HG03571 (cell line): ENCODE measurements around the gene PLCD1.
"Not testable (repeated sequence)": the region's sequence is repeated elsewhere in the genome, so short reads cannot be mapped to it uniquely, and the experiment has no call there.

Experiments
- ATAC-seq: cut with Tn5 transposase; IDR thresholded peaks from one replicate; pipeline ENCODE4 v1.9.1; 2021; ENCODE audit not compliant: unreplicated experiment

The PLCD1 gene

DNA sequence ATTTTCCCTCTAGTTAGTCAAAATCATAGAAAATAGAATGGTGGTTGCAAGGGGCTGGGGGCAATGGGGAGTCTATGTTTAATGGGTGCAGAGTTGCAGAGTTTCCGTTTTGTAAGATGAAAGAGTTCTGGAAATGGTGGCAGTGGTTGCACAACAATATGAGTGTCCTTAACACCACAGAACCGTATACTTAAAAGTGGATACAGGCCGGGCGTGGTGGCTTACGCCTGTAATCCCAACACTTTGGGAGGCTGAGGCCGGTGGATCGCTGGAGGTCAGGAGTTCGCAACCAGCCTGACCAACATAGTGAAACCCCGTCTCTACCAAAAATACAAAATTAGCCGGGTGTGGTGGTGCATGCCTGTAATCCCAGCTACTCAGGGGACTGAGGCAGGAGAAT lies 41.1 kb downstream of the PLCD1 start:
- ATAC-seq, result not testable (repeated sequence)

DNA sequence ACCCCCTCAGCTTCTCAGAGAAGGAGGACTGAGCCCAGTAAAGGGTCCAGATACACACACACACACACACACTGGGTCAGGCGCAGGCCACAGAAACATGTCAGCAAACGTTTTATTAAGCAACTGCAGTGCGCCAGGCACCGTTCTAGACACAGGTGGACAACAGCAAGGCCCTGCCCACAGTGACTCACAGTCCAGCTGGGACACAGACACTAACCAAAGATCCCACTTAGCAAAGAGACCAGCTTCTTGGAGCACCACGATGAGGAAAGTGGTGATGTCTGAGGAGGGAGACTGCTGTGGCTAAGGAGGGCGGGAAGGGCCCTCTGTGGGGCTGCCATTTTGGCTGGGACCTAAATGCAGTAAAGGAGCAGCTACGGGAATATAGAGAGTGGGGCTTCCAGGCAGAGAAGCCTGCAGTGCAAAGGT lies 41.7 kb downstream of the PLCD1 start:
- no peak for ATAC-seq

DNA sequence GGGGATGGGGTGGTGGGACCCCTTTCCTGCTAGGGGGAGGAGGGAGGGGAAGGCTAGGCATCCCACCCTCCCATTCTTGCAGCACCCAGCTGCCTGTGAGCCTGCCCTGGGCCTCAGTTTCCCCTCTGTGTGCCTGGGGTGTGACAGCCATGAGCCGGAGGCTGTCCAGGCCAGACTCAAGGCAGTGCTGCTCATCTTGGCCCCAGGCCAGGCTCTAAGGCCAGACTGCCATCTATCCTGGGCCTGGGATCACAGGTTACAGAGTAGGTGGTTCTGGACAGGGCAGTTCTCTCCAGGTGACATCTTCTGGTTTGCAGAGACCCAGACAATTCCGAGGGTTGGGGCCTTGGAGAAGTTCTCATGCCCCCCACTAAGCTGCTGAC lies 42.1 kb downstream of the PLCD1 start:
- no peak for ATAC-seq

- no peak for ATAC-seq
These were observed 42.7 kb downstream of the PLCD1 start for GRCh38 chr3:37986479-37987314.

DNA sequence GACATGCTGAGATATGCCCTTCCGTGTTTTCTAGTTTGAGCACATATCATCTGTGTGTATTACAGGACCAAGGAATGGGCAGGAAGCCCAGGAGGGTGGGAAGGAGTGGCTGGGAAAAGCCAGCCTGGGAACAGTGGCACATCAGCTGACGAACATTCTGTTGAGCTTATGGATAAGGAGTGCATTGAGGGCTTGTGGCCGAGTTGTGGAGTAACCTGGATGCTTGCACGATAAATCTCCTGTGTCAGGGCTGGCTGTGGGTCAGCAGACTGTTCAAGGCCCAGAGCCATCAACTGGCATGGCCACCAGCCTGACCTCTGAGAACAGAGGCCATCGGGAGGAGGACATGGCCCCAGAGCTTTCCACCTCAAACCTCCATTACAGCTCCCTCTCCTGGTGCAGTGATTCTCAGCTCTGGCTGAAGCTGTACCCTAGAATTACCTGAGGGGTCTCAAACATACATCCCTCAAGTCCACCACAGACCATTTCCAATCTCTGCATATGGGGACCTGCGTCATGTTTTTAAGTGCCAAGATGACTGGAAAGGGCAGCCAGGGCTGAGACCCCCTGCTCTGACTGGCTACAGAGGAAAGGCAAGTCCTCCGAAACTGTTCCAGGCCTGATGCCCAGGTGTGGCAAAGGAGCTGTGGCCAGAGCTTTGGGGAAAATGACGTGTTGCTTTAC lies 43.7 kb downstream of the PLCD1 start:
- no peak for ATAC-seq

DNA sequence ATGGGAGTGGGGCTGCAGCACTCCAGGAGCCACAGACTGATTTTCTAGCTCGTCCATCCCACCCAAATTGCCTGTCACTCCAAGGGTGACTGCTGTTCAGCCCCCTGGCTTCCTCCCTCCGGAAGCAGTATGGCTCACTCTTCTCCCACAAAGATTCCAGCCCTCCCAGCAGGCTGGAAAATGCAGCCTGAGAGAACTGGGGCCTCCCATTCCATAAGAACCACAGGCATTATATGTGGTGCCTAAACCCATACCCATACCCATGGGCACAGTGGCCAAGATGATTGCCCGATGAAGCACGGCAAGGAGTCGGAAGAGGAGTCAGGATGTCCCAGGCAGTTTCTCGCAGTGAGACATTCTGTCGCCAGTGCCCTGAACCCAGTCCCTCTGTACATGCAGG lies 44.8 kb downstream of the PLCD1 start:
- ATAC-seq, result no peak

GRCh38 chr3:37984051-37984450 lies 45.4 kb downstream of the PLCD1 start:
- ATAC-seq, result no peak

- no peak for ATAC-seq
These were observed 47.1 kb downstream of the PLCD1 start for GRCh38 chr3:37982331-37982730.

DNA sequence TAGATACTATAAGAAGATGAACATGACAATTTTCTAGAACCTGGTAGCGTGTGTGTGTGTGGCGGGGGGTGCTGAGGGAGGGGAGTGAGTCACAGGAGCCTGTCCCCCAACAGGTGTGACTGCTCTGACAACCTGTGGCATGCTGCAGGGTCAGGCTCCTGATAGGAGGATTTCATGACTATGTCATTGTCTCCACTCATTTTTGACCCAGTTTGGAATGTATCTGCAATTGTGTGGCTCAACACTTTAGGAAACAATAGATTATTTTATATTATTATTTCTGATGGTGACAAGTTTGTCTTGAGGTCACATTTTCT lies 48.1 kb downstream of the PLCD1 start:
- no peak for ATAC-seq

GRCh38 chr3:37980462-37981347 lies 48.7 kb downstream of the PLCD1 start:
- no peak for ATAC-seq

- no peak for ATAC-seq
These were observed 49.6 kb downstream of the PLCD1 start for GRCh38 chr3:37979541-37980461.

DNA sequence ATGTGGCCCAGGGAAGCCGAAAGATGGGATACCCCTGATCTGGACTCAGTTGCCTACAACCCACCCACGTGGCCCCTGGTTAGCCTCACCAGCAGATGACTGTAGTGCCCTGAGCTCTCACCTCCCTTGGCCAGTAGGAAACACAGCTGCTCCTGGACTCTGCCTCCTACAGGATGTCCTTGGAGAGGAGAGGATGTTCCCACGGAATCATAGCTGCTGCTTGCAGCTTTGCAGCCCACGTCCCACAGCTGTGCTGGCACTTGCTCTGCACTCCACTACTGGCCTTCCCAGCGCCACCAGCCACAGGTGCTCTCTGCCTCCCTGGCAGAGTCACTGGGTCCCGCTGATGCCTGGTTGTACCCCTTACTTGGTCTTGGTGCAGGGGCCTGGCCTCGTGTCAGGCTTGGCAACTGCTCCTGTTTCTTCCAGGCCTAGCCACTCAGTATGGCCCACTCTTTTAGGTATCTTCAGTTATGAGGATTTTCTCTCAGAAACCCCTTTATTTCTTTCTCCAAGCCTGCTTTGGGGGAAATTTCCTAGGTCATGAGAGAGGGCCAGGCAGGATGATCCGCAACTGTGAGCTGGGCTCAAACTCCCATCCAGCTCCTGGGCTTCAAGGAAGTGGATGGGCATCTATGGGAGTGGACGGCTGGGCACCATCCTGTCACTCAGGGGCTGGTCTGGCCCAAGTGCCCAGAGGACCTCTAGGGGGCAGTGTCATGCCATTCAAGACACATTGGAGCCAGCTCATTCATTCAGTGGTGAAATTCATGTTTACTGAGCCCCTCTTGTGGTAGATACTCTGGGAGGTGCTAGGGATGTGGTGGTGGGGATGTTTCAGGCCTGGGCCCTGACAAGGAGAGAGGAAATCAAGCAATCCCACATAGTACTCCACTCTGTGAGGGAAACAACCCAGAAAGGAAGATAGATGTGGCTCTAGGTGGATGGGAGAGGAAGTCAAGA lies 55.0 kb downstream of the PLCD1 start:
- peak; percentile 76 for ATAC-seq

DNA sequence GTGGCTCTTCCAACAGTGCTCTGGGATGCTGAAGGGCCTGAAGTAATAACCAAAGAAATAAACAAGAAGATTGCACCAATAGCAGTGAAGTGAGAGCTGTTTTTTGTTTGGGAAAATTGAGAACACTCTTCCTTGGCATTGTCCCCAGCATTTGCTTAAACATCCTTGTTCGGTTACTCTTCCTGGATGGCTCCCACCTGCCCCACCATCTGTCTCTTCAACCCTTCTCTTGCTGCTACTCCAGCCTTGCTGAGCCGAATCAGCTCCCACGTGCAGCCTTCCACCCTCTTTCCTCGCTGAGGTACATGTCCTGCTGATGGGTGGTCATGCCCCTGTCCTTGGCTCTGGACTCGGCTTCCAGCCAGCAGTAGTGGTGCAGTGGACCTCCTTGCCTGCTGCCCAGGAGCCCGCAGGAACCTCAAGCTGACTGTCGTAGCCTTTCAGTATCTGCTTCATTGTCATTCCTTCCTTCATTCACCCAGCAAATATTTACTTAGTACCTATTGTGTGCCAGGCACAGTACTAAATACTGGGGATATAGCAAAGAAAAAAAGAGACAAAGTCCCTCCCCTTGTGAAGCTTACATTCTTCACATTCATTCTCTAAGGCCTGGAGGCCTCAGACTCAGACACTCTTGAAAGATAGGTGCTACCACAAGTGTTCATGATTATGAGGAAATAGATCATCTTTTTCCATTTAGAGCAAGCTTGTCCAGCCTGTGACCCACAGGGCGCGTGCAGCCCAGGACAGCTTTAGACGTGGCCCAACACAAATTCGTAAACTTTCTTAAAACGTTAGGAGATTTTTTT lies 56.0 kb downstream of the PLCD1 start:
- ATAC-seq, result no peak

- not testable (repeated sequence) for ATAC-seq
These were observed 57.4 kb downstream of the PLCD1 start for GRCh38 chr3:37972056-37972455.

DNA sequence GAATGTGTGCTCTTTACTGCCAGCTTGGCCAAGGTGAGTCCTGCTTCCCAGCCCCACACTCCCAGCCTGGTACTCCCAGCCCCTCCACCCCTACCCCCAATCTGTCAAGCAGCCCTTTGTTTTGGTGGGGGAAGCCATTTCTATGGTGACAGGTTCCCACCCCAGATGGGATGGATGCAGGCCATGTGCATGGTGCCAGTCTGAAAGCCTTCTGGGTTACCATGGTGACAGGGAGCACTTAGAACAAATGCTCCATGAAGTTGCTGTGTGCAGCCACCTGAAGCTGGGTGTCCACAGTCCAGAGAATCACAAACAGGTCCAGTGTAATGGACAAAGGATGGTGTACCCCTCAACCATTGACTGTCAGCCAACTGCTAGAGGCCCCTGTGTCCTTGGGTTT lies 58.0 kb downstream of the PLCD1 start:
- ATAC-seq, result no peak

DNA sequence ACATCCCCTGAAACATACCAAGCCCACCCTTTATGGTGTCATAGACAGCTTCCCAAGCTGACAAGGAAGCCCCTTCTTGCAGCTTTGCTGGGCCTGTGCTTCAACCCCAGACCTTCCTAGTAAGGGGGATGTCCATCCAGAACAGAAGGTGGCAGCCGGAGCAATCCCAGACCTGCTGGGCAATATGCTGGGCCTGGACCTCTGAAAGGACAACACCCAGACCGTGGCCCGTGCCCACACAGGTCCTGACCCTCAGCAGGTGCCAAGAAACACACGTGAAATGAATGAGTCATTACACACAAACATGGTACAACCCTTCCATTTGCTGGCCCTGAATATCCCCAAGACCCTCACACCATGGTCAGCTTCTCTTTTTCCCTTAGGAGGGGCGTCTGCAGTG lies 58.6 kb downstream of the PLCD1 start:
- ATAC-seq, result no peak

DNA sequence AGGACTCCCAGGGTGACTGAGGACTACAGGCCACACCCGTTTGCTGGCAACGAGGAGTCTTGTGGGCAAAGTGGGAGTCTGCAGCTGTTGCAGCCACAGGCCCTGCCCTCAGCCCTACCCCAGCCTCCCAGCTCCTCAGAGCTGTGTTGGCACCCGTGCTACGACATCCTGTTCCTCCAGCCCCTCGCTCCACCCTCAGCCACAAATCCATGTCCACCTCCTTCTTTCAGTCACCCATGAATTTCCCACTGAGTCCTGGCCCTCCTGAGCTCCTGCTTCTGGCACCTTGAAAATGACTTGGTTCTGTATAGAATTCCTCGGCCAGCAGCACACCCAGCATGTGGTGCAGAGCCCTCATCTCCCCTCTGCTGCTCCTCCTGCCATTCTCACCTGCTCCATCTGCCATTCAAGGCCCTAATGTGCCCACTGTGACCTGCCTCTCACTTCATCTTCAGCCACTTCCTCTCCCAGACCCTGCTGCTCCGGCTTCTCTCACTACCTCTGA lies 59.8 kb downstream of the PLCD1 start:
- ATAC-seq, result no peak

GRCh38 chr3:37968813-37969595 lies 60.4 kb downstream of the PLCD1 start:
- no peak for ATAC-seq
